Amygdala (tissue), 56 donors: Measurements from ENCODE around the gene PCED1A.
"Not testable (repeated sequence)": the region's sequence is repeated elsewhere in the genome, so short reads cannot be mapped to it uniquely, and the experiment has no call there.

Experiments
- DNase-seq, 56 donors: peaks; one replicate each; lab custom pipeline; 2025; lab: John Stamatoyannopoulos, UW

Gene PCED1A

DNA sequence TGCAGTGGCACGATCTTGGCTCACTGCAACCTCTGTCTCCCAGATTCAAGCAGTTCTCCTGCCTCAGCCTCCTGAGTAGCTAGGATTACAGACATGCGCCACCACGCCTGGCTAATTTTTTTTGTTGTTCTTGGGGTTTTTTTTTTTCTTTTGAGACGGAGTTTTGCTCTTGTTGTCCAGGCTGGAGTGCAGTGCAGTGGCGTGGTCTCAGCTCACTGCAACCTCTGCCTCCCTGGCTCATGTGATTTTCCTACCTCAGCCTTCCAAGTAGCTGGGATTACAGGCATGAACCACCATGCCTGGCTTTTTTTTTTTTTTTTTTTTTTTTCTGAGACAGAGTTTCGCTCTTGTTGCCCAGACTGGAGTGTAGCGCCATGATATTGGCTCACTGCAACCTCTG lies 9.2 kb downstream of the PCED1A start:
- DNase-seq = not testable (repeated sequence)

DNA sequence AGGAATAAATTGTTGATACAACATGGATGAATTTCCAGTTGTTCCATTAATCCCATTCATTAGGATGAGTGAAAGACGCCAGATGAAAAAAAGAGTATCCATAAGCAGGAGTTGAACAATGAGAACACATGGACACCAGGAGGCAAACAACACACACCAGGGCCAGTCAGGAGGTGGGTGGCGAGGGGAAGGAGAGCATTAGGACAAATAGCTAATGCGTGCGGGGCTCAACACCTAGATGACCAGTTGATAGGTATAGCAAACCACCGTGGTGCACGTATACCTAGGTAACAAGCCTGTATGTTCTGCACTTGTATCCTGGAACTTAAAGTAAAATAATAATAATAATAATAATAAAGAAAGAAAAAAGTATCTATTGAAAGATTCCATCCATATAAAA lies 11.1 kb downstream of the PCED1A start:
- no peak for DNase-seq

DNA sequence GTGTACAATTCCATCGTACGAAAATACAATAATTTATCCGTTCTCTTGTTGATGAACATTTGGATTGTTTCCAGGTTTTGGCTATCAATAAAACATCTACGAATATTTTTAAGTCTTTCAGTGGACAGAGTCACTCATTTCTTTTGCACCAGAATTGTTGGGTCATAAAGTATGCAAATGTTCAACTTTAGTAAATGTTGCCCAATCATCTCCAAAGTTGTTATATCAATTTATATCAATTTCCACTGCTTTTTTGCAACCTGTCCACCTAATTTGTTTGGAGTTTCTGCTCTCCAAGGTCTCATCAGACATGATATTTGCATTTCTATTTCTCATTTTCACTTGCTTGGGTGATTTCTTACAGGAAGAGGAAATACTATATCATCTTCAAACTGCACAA lies 13.8 kb downstream of the PCED1A start:
- DNase-seq = no peak

GRCh38 chr20:2825761-2826160 lies 14.7 kb downstream of the PCED1A start:
- no peak for DNase-seq

- no peak for DNase-seq
Observed at GRCh38 chr20:2822073-2822472, 18.4 kb downstream of the PCED1A start.

DNA sequence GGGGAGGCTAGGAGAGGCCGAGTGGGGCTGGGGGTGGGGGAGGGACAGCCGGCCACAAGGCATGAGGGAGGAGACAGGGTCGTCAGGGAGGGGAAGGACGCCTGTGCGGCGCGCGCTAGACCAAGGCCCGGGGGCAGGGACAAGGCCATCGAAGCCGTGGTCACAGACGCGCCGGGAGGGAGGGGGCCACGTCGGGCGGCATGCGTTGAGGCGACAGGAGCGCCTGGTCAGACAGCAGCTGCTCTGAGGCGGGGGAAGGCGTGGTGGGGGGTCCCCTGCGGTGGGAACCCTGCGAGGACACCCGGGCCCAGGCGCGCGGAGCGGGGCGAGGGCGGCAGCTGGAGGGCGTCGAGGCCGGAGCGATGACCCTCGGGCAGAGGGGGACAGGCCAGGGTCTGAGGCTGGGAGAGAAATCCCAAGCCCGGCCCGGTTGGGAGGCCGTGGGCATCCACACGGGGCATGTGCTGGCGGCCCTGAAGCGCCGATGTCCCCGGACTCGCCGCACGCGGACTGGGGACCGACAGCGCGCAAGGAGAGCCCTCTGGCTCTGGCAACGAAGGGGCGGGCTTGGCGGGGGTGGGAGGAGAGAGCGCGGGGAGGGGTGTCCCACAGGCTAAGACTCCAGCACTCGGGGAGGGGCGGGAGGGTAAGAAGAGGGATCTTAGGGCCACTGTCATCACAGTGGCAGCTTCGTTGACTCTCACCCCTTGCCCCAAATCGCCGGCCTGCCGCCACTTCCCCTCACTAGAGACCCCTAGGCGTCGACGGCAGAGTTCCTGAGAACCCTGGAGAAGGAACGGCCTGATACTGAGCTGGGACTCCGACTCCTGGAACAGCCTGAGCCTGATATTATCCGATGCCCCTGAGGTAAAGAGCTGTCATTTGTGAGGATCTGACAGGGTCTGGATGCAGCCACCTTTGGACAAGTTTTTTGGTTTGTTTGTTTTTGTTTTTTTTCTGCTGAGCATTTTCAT lies 19.3 kb downstream of the PCED1A start:
- no peak for DNase-seq

GRCh38 chr20:2820084-2820895 lies 20.2 kb downstream of the PCED1A start:
- DNase-seq = no peak

- DNase-seq = no peak
Observed at GRCh38 chr20:2817891-2818595, 22.4 kb downstream of the PCED1A start.

DNA sequence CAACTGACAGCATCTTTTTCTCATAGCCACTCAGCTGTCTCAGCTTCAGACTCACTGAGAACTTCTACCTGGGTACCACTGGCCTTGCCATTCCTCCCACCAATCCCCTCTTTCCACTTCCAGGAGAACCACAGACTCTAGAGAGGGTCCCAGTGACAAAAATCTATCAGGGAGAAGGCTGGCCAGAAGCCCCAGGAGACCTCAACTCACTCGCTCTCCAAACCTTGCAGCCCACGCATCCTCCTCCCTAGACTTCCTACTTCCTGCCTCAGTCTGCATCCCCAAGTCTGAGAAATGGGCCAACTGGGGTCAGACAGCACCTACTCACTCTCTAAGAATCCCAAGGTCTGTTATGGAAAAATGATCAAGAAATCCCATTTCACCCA lies 23.1 kb downstream of the PCED1A start:
- DNase-seq = no peak

- DNase-seq = no peak
Observed at GRCh38 chr20:2816583-2817340, 23.7 kb downstream of the PCED1A start.

- no peak for DNase-seq
Observed at GRCh38 chr20:2816030-2816582, 24.3 kb downstream of the PCED1A start, which contains the start of gene TMEM239. Gene TMEM239 (plus strand): TSS chr20:2816364. CDS start chr20:2816555, 191 bp downstream.

- no peak for DNase-seq
Observed at GRCh38 chr20:2815242-2815900, 25.1 kb downstream of the PCED1A start.

DNA sequence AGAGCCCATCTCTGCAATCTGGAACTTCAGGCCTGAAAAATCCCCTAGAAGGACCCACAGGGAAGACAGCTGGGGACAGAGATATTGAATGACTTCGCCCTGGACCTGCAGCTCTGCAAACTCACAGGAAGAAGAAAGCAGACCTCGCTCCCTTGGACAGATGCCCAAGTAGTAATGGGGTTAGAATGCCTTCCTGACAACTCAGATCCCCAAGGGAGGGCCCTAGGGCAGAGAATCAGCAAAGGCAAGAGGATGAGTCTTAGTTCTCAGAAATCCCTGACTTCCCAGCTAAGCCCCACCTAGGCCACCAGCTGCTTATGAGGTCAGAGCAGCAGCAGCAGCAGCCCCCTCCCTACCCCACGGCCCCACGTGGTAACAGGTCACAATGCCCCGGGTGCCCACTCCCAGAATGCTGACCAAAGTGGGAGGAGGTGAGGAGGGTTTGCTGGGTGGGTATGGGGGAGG lies 25.8 kb downstream of the PCED1A start, which contains the start of gene C20orf141:
Gene C20orf141 (plus strand): TSS at position 401 of the 465 bp plus-strand sequence. CDS start 198 bp downstream, outside the sequence.
- DNase-seq = no peak

DNA sequence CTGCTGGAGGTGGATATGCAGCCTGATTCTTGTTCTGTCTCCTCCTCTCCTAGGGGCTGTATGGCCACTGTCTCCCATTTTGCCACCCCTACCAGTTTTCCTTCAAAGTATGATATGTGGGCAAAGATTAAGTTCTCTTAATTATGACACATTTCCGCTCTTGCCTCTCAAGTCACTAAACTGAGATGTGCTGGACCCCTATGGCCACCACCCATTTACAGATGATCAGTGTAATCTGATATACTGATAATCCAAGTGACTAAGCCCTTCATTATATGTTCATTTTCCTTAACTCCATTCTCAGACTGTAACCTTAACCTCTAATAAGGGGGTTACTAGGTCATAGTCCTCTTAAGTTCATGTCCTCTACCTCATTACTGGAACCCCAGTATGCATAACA lies 26.4 kb downstream of the PCED1A start:
- DNase-seq = no peak

GRCh38 chr20:2812189-2812588 lies 28.3 kb downstream of the PCED1A start:
- no peak for DNase-seq

DNA sequence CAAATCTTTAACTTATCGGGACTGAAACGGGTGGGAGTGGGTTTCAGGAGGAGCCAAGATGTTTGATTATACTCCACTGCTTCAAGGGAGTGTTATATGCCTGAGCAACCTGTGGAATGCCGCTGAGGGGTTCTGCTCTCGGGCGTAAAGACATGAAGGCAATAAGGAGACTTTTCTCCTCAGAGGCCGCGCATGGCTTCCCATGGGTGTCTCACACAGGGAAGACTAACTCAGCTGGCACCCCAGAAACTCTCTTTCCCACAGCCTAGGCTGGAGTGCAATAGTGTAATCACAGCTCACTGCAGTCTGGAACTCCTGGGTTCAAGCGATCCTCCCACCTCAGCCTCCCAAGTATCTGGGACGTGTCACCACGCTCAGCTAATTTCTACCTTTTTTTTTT lies 30.8 kb downstream of the PCED1A start:
- no peak for DNase-seq

DNA sequence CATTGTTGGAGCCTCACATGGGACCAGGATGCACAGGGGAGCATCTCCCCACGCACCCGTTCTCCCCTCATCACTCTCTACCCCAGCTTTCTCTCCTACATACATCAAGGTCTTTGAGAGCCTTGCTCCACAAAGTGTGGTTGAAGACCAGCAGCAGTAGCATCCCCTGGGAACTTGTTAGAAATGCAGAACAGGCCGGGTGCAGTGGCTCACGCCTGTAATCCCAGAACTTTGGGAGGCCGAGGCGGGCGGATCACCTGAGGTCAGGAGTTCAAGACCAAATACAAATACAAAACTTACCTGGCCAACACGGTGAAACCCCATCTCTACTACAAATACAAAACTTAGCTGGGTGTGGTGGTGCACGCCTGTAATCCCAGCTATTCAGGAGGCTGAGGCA lies 32.5 kb downstream of the PCED1A start:
- DNase-seq = not testable (repeated sequence)

DNA sequence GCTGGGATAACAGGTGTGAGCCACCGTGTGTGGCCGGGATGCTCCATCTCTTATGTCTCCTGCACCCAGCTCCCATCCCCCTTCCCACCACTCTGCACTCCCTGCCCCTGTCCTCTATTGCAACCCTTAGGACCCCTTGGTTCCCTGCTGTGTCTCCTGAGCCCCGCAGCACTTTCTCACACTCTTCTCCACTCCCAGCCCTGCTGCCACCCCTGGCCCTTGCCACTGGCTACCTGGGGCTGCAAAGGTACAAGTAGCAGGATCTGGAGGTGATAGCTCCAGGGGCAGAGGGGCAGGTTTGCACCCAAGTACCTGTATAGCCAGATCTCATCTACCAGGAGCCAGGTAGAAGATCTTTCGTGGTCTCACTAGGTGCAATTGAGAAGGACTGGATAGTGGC lies 33.4 kb downstream of the PCED1A start:
- no peak for DNase-seq

- no peak for DNase-seq
Observed at GRCh38 chr20:2806351-2806701, 34.1 kb downstream of the PCED1A start.
